Measurements from ENCODE around the gene ZNF862. TPM values are rescaled to one million over a fixed set of nuclear protein-coding genes. Genes with fewer than 3 reads are reported as not detected.

The ZNF862 gene
- total and polyA plus RNA-seq, 2 donors (not counting 1 experiment from before 2014, with no cell fraction given): 24.1 to 33.0 TPM

DNA sequence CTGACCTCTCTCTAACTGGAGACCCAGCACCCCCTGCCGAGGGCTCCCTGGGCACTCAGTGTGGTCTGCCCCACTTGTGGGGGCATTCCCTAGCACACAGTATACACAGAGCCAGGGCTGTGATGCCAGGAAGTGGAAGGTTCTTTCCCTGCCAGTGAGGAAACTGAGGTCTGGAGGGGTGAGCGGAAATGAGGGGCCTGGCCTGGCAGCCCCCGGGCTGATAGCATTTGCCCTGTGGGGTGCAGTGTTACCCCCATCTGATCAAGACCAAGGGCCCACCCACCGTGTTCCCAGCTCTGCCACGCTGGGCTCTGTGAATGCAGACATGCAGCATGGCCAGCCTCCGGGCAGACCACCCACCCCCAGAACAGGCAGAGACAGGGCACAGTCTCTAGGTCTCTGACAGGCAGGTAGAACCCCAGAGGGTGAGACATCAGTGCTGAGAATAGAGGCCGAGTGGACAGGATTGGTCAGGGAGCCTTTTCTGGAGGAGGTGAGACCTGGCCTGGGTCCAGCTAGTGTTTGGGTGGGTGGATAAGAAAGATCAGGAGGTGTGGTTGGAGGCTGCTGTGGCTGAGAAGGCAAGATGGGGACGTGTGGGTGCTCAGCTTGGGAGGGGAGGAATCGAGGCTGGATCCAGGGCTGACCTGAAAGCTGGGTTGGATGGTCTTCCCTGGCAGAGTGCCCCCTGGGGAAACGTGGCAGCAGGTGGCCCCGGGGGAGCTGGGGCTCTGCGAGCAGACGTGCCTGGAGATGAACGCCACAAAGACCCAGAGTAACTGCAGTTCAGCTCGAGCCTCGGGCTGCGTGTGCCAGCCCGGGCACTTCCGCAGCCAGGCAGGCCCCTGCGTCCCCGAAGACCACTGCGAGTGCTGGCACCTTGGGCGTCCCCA, 10.8 kb upstream of the ZNF862 start:
- Histone ChIP-seq H3K27me3 (replicated peaks in 1 of 4; ENCODE audit: control extremely low read depth in 1 of 4, control insufficient read depth in 3 of 4, insufficient read depth in 4 of 4, low read length in 3 of 4) (peaks cover 0 to 7% (median 0%) of the 10 kb centered on the region in 4 experiments), H3K4me3 (ENCODE audit: control extremely low read depth in 1 of 5, extremely low read depth in 1 of 5, insufficient read depth in 1 of 5, low read depth in 2 of 5, low read length in 4 of 5) (no peak overlapping the region), H3K4me2 (replicated peaks; ENCODE audit: low read depth, low read length, poor library complexity, severe bottlenecking) (no peak overlapping the region), H2AFZ (ENCODE audit: insufficient read depth, low read depth, low read length, poor library complexity, severe bottlenecking) (no peak overlapping the region), H3K9me3 (ENCODE audit: control extremely low read depth in 1 of 3, control insufficient read depth in 2 of 3, insufficient read depth in 1 of 3, low read length in 2 of 3) (no peaks in the 10 kb centered on the region), H3K79me2 (ENCODE audit: control insufficient read depth, insufficient read depth, low read length) (no peaks in the 10 kb centered on the region), H3K9ac (ENCODE audit: low read length) (no peak overlapping the region), H3K36me3 (replicated peaks in 1 of 2; ENCODE audit: control extremely low read depth in 1 of 2, control insufficient read depth in 1 of 2, extremely low read depth in 1 of 2, insufficient read depth in 2 of 2, low read length in 1 of 2) (no peaks in the 10 kb centered on the region), H4K20me1 (ENCODE audit: control insufficient read depth, insufficient read depth, low read length, poor library complexity, severe bottlenecking) (no peaks in the 10 kb centered on the region), H3K27ac (ENCODE audit: low read length in 2 of 2) (no peak overlapping the region), H3K4me1 (ENCODE audit: control insufficient read depth in 2 of 2, insufficient read depth in 2 of 2, low read length in 2 of 2) (no peaks in the 10 kb centered on the region)
- ChIA-PET CTCF (no interaction called here), POLR2A (no interaction called here)
- Mint-ChIP-seq H3K27me3 (peaks cover 12% of the 10 kb centered on the region), H3K4me3 (no peak overlapping the region), H3K9me3 (ENCODE audit: insufficient read depth) (no peaks in the 10 kb centered on the region), H3K4me1 (no peaks in the 10 kb centered on the region), H3K27ac (no peak overlapping the region)
- no peak for TF ChIP-seq EZH2 (IDR thresholded peaks at IDR 0.05; ENCODE audit: borderline replicate concordance, insufficient read depth, low read depth, low read length, poor library complexity, severe bottlenecking)
- TF ChIP-seq, protein P1, sequence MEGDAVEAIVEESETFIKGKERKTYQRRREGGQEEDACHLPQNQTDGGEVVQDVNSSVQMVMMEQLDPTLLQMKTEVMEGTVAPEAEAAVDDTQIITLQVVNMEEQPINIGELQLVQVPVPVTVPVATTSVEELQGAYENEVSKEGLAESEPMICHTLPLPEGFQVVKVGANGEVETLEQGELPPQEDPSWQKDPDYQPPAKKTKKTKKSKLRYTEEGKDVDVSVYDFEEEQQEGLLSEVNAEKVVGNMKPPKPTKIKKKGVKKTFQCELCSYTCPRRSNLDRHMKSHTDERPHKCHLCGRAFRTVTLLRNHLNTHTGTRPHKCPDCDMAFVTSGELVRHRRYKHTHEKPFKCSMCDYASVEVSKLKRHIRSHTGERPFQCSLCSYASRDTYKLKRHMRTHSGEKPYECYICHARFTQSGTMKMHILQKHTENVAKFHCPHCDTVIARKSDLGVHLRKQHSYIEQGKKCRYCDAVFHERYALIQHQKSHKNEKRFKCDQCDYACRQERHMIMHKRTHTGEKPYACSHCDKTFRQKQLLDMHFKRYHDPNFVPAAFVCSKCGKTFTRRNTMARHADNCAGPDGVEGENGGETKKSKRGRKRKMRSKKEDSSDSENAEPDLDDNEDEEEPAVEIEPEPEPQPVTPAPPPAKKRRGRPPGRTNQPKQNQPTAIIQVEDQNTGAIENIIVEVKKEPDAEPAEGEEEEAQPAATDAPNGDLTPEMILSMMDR (IDR thresholded peaks at IDR 0.05): no peak
- no peak for DNase-seq
- ATAC-seq (ENCODE audit: low read depth): no peak
- 72% methylated on average over 22 of the region's 23 CpGs for WGBS (ENCODE audit: insufficient coverage)
- intact Hi-C loops (cut with micrococcal nuclease): no loop called here
